SU-DHL-6 (cell line): Measurements from ENCODE around the gene ASTN2.

Experiments used
- EZH2phosphoT487 ChIP-seq: fragments of 200-600 bp; sonication (generic), shearing (Covaris generic); conservative IDR thresholded peaks from 2 replicates; pipeline ENCODE4 v1.6.1; 2018; ENCODE audit warnings: mild to moderate bottlenecking, antibody characterized with exemption, low read length, moderate library complexity, mixed read lengths
- TF ChIP-seq, protein P1 (sequence below): fragments of 200-600 bp; sonication (generic); IDR thresholded peaks from one replicate; pipeline ENCODE4 v1.5.1; 2017; ENCODE audit warnings: antibody characterized with exemption, mild to moderate bottlenecking, low read length, moderate library complexity; ENCODE audit not compliant: insufficient read depth, poor library complexity, severe bottlenecking

DNA sequence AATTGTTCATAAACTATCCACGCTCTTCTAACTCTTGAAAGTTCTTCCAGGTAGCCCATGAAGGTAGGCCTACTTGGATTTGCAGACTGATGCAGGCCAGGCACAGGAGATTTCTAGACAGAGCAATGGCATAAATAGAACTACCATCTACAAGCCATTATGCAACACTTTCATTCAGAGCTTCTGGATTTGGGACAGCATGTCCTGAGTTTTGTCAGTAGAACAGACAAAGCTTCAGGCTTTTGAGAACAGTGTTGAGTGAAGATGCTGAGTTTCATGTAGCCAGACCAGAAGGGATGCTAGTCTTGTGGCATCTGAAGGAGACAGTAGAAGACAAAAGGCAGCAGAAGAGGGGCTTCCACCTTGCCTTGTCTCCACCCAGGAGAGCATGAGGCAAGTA lies 531.2 kb downstream of the ASTN2 start:
- TF ChIP-seq, protein P1, sequence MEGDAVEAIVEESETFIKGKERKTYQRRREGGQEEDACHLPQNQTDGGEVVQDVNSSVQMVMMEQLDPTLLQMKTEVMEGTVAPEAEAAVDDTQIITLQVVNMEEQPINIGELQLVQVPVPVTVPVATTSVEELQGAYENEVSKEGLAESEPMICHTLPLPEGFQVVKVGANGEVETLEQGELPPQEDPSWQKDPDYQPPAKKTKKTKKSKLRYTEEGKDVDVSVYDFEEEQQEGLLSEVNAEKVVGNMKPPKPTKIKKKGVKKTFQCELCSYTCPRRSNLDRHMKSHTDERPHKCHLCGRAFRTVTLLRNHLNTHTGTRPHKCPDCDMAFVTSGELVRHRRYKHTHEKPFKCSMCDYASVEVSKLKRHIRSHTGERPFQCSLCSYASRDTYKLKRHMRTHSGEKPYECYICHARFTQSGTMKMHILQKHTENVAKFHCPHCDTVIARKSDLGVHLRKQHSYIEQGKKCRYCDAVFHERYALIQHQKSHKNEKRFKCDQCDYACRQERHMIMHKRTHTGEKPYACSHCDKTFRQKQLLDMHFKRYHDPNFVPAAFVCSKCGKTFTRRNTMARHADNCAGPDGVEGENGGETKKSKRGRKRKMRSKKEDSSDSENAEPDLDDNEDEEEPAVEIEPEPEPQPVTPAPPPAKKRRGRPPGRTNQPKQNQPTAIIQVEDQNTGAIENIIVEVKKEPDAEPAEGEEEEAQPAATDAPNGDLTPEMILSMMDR = no peak
- TF ChIP-seq EZH2phosphoT487 = no peak
